Panc1 (cell line): ENCODE results near the gene PCP4L1. TPM values are rescaled to one million over a fixed set of nuclear protein-coding genes. Genes with fewer than 3 reads are reported as not detected.

ENCODE experiments used
- ATAC-seq: fragments of 200-7000 bp; cut with Tn5 transposase; 2 replicates; pipeline ENCODE4 v1.9.1; 2020; ENCODE audit warnings: mild to moderate bottlenecking, moderate library complexity
- BruUV-seq: library from RNA; stranded (reverse); fragments of 400-500 nt; replicated peaks from 2 replicates; lab custom pipeline; 2021; lab: Mats Ljungman, UMichigan
- CTCF ChIA-PET: fragments of 300-600 bp; sonication (Branson Sonifier 250); formaldehyde crosslinking; loops from one replicate; lab custom pipeline; 2022; ENCODE audit warnings: antibody characterized with exemption; lab: Charles Lee
- POLR2A ChIA-PET: fragments of 300-600 bp; sonication (Branson Sonifier 250); formaldehyde crosslinking; loops from one replicate; lab custom pipeline; 2022; ENCODE audit warnings: antibody characterized with exemption; lab: Charles Lee
- DNase-seq: peaks from one replicate; pipeline ENCODE4 v3.0.0-alpha.2; 2010; ENCODE audit warnings: low read depth, low spot score
- H3K27ac ChIP-seq: 2 replicates; pipeline ENCODE4 v1.5.1; 2011; ENCODE audit warnings: mild to moderate bottlenecking, low read length, inconsistent platforms
- H3K27me3 ChIP-seq: fragments of 200-500 bp; sonication (Bioruptor generic); 2 replicates; pipeline ENCODE4 v1.6.0; 2014; ENCODE audit warnings: low read length, inconsistent platforms; ENCODE audit not compliant: control insufficient read depth, insufficient read depth
- H3K36me3 ChIP-seq: fragments of 200-500 bp; sonication (Bioruptor generic); 2 replicates; pipeline ENCODE4 v1.5.1; 2014; ENCODE audit warnings: inconsistent platforms, mild to moderate bottlenecking, low read length, moderate library complexity; ENCODE audit not compliant: control insufficient read depth, insufficient read depth
- H3K4me1 ChIP-seq: 2 replicates; pipeline ENCODE4 v1.5.1; 2011; ENCODE audit warnings: inconsistent platforms, mild to moderate bottlenecking, low read length, moderate library complexity; ENCODE audit not compliant: control insufficient read depth, insufficient read depth
- H3K4me3 ChIP-seq, 2 experiments: 2 replicates each; pipeline ENCODE4 v1.5.1; 2011 to 2012; ENCODE audit warnings: low read depth in 2 of 2, low read length in 2 of 2, mild to moderate bottlenecking in 2 of 2, inconsistent platforms in 1 of 2, moderate library complexity in 1 of 2
- H3K9me3 ChIP-seq: fragments of 200-500 bp; sonication (Bioruptor generic); 2 replicates; pipeline ENCODE4 v1.5.1; 2014; ENCODE audit warnings: low read depth, mild to moderate bottlenecking, inconsistent platforms, low read length, moderate library complexity; ENCODE audit not compliant: control insufficient read depth, insufficient read depth
- POLR2AphosphoS5 ChIP-seq: IDR thresholded peaks from 2 replicates; pipeline ENCODE4 v1.6.1; 2012; ENCODE audit warnings: mild to moderate bottlenecking, low read depth, low read length, moderate library complexity
- REST ChIP-seq, 2 experiments: IDR thresholded peaks; 2 replicates each; pipeline ENCODE4 v1.6.1; 2011 to 2012; ENCODE audit warnings: low read depth in 2 of 2, control low read depth in 1 of 2, low read length in 1 of 2, mild to moderate bottlenecking in 1 of 2, moderate library complexity in 1 of 2; ENCODE audit not compliant: insufficient read depth in 1 of 2
- SIN3A ChIP-seq: IDR thresholded peaks from 2 replicates; pipeline ENCODE4 v1.6.1; 2012; ENCODE audit warnings: low read depth, mild to moderate bottlenecking, low read length, moderate library complexity, borderline replicate concordance; ENCODE audit not compliant: insufficient read depth
- TCF7L2 ChIP-seq: IDR thresholded peaks from 2 replicates; pipeline ENCODE4 v1.6.1; 2011; ENCODE audit warnings: mild to moderate bottlenecking, low read depth, low read length, inconsistent platforms
- in situ Hi-C: cut with HindIII; loops from 2 replicates; pipeline ENCODE4 v1.10.0; 2016; ENCODE audit warnings: low sequenced_read_pairs, low pct_unique_long_range_greater_than_20kb
- intact Hi-C: fragments of 100-400 bp; cut with micrococcal nuclease; formaldehyde crosslinking; loops from one replicate; pipeline ENCODE4 v1.10.0; 2022; ENCODE audit not compliant: unreplicated experiment
- total RNA-seq: library from RNA; stranded (reverse); gene quantifications from one replicate; pipeline ENCODE4 v1.2.1, GENCODE V29; 2021; ENCODE audit not compliant: unreplicated experiment
- TF ChIP-seq, protein P1 (sequence below): fragments of 450-650 bp; IDR thresholded peaks from 2 replicates; pipeline ENCODE4 v1.5.1; 2017; ENCODE audit warnings: mild to moderate bottlenecking

PCP4L1 gene
- total RNA-seq, 1 experiment from 2014 or later = not detected

DNA sequence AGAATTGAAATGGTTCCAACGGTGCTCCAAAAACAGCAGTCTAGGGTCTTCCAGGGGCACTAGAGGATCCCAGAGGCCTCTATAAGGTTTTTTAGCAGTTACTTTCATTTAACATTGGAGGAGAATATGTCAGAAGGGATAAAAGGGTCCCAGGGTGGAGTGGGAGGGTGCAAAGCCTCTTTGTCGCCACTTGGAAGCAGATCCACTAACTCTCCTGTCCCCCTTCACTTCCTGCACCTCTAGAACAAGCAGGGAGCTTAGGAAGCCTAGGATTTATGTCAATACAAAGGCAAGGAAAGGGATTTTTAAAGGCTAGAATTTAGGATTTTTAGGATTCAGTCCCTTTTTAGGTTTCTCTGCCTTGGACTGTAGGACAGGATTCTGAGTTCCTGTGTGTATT, 8.3 kb downstream of the PCP4L1 start:
- POLR2A ChIA-PET = no interaction called here
- Histone ChIP-seq H3K27me3 (no peaks in the 10 kb centered on the region; the same call in 1 of the 2 replicates), H3K36me3 (no peaks in the 10 kb centered on the region), H3K27ac (no peak overlapping the region), H3K4me3 (no peak overlapping the region), H3K9me3 (no peaks in the 10 kb centered on the region), H3K4me1 (no peaks in the 10 kb centered on the region)
- no TSS peak for BruUV-seq
- intact Hi-C loops (no loop called here), in situ Hi-C loops (no loop called here)
- DNase-seq (no peak), ATAC-seq (no peak)
- TF ChIP-seq, protein P1, sequence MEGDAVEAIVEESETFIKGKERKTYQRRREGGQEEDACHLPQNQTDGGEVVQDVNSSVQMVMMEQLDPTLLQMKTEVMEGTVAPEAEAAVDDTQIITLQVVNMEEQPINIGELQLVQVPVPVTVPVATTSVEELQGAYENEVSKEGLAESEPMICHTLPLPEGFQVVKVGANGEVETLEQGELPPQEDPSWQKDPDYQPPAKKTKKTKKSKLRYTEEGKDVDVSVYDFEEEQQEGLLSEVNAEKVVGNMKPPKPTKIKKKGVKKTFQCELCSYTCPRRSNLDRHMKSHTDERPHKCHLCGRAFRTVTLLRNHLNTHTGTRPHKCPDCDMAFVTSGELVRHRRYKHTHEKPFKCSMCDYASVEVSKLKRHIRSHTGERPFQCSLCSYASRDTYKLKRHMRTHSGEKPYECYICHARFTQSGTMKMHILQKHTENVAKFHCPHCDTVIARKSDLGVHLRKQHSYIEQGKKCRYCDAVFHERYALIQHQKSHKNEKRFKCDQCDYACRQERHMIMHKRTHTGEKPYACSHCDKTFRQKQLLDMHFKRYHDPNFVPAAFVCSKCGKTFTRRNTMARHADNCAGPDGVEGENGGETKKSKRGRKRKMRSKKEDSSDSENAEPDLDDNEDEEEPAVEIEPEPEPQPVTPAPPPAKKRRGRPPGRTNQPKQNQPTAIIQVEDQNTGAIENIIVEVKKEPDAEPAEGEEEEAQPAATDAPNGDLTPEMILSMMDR = no peak
- no peak for TF ChIP-seq REST (IDR thresholded peaks at IDR 0.05; ENCODE audit: insufficient read depth in 1 of 2, low read depth in 2 of 2, low read length in 1 of 2)
- no peak for TF ChIP-seq POLR2AphosphoS5
- no peak for TF ChIP-seq SIN3A
- no peak for TF ChIP-seq TCF7L2
- CTCF ChIA-PET = no interaction called here

GRCh38 chr1:161267321-161267720, 8.8 kb downstream of the PCP4L1 start:
- CTCF ChIA-PET = no interaction called here
- POLR2A ChIA-PET = no interaction called here

More at GRCh38 chr1:161267321-161267720, 8.8 kb downstream of the PCP4L1 start:
- Histone ChIP-seq H3K4me3 (no peak overlapping the region), H3K9me3 (no peaks in the 10 kb centered on the region), H3K27ac (no peak overlapping the region), H3K27me3 (no peaks in the 10 kb centered on the region), H3K4me1 (no peaks in the 10 kb centered on the region), H3K36me3 (no peaks in the 10 kb centered on the region)
- no TSS peak for BruUV-seq
- in situ Hi-C loops (no loop called here), intact Hi-C loops (no loop called here)
- TF ChIP-seq TCF7L2 (no peak), REST (IDR thresholded peaks at IDR 0.05; ENCODE audit: insufficient read depth in 1 of 2, low read depth in 2 of 2, low read length in 1 of 2) (no peak), POLR2AphosphoS5 (no peak)
- TF ChIP-seq, protein P1 = no peak
- ATAC-seq = no peak
- DNase-seq = no peak
